KG1 (cell line): Measurements from ENCODE around the gene TMPRSS9.
A peak's percentile ranks its signal among the peaks of the same experiment; 100 is the strongest.

Experiments used
- DNase-seq: peaks from one replicate; lab custom pipeline; 2025; lab: John Stamatoyannopoulos, UW

The TMPRSS9 gene

GRCh38 chr19:2329501-2329916 lies 30.6 kb upstream of the TMPRSS9 start:
- DNase-seq = no peak

- DNase-seq = no peak
Measured at GRCh38 chr19:2330255-2330631, 29.8 kb upstream of the TMPRSS9 start.

- no peak for DNase-seq
Measured at GRCh38 chr19:2330632-2331284, 29.3 kb upstream of the TMPRSS9 start.

GRCh38 chr19:2331601-2332246 lies 28.3 kb upstream of the TMPRSS9 start:
- no peak for DNase-seq

- peak; percentile 54 for DNase-seq
Measured at GRCh38 chr19:2332341-2333026, 27.6 kb upstream of the TMPRSS9 start.

GRCh38 chr19:2333027-2333806 lies 26.8 kb upstream of the TMPRSS9 start:
- no peak for DNase-seq

GRCh38 chr19:2333807-2334211 lies 26.3 kb upstream of the TMPRSS9 start:
- DNase-seq = no peak

- DNase-seq = no peak
Measured at GRCh38 chr19:2334426-2334825, 25.6 kb upstream of the TMPRSS9 start.

GRCh38 chr19:2334986-2335846 lies 24.8 kb upstream of the TMPRSS9 start:
- no peak for DNase-seq

- DNase-seq = no peak
Measured at GRCh38 chr19:2335848-2336247, 24.2 kb upstream of the TMPRSS9 start.

GRCh38 chr19:2336528-2337328 lies 23.3 kb upstream of the TMPRSS9 start:
- DNase-seq = no peak

GRCh38 chr19:2337329-2337707 lies 22.7 kb upstream of the TMPRSS9 start:
- no peak for DNase-seq

GRCh38 chr19:2338055-2338615 lies 21.9 kb upstream of the TMPRSS9 start:
- DNase-seq = no peak

- DNase-seq = no peak
Measured at GRCh38 chr19:2338751-2339643, 21.1 kb upstream of the TMPRSS9 start.

- no peak for DNase-seq
Measured at GRCh38 chr19:2339644-2340310, 20.3 kb upstream of the TMPRSS9 start.

GRCh38 chr19:2340496-2341243 lies 19.4 kb upstream of the TMPRSS9 start:
- no peak for DNase-seq

- no peak for DNase-seq
Measured at GRCh38 chr19:2341244-2341751, 18.8 kb upstream of the TMPRSS9 start.

- no peak for DNase-seq
Measured at GRCh38 chr19:2341982-2342381, 18.1 kb upstream of the TMPRSS9 start.
